ENCODE measurements around the gene ARHGEF26.

The ARHGEF26 gene

DNA sequence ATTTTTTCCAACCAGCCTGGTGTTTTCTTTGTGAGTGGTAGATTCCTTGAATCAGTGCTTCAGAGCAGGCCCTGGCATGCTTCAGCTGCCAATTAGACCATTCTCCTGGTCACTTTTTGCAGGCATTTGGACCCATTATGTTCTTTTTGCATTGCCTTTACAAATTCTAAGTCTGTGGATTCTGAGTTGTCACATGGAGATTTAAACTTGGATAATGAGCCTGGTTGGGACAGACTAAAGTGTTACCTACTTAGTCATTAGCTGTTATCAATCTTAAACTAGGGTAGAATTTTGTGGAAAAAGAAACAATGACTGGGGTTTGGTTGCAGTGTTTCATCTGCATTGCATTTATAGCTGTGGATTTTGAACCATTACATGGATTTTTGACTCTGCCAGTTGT lies 40.6 kb downstream of the ARHGEF26 start:
- in situ Hi-C loops (cut with MboI; ENCODE audit: low pct_unique_long_range_greater_than_20kb, low sequenced_read_pairs, unreplicated experiment): no loop called here
- TF ChIP-seq, protein P1, sequence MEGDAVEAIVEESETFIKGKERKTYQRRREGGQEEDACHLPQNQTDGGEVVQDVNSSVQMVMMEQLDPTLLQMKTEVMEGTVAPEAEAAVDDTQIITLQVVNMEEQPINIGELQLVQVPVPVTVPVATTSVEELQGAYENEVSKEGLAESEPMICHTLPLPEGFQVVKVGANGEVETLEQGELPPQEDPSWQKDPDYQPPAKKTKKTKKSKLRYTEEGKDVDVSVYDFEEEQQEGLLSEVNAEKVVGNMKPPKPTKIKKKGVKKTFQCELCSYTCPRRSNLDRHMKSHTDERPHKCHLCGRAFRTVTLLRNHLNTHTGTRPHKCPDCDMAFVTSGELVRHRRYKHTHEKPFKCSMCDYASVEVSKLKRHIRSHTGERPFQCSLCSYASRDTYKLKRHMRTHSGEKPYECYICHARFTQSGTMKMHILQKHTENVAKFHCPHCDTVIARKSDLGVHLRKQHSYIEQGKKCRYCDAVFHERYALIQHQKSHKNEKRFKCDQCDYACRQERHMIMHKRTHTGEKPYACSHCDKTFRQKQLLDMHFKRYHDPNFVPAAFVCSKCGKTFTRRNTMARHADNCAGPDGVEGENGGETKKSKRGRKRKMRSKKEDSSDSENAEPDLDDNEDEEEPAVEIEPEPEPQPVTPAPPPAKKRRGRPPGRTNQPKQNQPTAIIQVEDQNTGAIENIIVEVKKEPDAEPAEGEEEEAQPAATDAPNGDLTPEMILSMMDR (IDR thresholded peaks at IDR 0.05; ENCODE audit: extremely low read depth, insufficient read depth, missing control alignments): no peak
- DNase-seq (ENCODE audit: low spot score): no peak

DNA sequence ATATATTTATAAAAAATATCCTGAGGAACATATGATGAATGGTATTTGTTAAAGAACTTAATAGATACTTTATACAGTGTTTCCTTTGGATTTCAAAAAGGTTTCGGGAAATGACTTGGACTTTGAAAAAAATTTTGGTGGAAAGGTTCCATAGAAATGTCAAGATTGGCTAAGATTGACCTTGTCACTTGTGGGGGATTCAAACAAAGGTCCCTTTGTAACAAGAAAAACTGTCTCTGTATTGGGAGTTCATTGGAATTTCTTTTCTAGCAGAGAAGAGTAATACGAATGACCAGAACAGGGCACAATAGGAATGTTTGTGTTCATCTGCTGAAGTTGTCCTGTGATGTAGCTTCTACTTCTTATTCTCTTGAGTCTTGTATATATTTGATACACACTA lies 43.2 kb downstream of the ARHGEF26 start:
- in situ Hi-C loops (cut with MboI; ENCODE audit: low pct_unique_long_range_greater_than_20kb, low sequenced_read_pairs, unreplicated experiment): no loop called here
- TF ChIP-seq, protein P1 (IDR thresholded peaks at IDR 0.05; ENCODE audit: extremely low read depth, insufficient read depth, missing control alignments): no peak
- no peak for DNase-seq (ENCODE audit: low spot score)

DNA sequence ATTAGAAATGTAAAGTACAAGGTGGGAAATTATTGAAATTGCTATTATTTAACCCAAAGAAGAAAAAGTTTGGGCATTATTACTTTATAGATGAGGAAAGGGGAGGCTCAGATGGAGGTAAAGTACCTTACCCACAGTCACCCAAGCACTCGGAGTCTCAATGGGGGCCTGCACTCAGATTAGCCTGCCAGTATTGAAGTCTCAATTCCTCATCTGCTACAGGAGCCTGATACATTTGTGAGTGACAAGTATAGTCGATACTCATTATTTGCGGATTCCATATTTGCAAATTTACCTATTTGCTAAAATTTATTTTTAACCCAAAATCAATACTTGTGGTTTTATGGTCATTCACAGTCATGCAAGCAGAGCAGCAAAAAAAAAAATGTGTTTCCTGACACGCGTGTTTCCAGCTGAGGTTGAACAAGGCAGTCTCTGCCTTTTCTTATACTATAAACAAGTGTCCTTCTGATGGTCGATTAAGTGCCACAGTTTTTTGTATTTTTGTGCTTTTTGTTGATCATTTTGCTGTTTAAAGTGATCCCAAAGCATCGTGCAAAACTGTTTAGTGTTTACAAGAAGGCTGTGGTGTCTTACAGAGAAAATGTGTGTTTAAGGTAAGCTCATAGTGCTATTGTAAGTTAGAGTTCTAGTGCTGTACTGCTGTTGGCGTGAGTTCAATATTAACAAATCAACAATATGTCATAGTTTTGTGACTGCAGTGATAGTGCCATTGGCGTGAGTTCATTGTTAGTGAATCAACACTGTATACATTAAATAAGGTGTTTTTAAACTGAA lies 48.0 kb downstream of the ARHGEF26 start:
- in situ Hi-C loops (cut with MboI; ENCODE audit: low pct_unique_long_range_greater_than_20kb, low sequenced_read_pairs, unreplicated experiment): no loop called here
- TF ChIP-seq, protein P1 (IDR thresholded peaks at IDR 0.05; ENCODE audit: extremely low read depth, insufficient read depth, missing control alignments): no peak
- no peak for DNase-seq (ENCODE audit: low spot score)

DNA sequence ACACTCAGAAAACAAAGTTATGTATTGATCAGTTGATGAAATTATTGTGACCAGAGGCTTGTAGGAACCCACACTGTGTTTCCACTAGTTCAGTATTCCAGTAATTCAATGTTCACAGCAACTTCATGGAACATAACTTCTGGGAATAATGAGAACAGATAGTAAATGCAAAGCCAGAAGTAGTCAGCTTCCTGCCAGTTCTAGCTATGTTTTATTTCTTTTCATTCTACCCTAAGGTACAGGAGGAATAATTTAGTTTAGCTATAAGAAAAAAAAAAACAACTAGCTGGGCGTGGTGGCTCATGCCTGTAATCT lies 48.6 kb downstream of the ARHGEF26 start:
- in situ Hi-C loops (cut with MboI; ENCODE audit: low pct_unique_long_range_greater_than_20kb, low sequenced_read_pairs, unreplicated experiment): no loop called here
- DNase-seq (ENCODE audit: low spot score): no peak
- TF ChIP-seq, protein P1 (IDR thresholded peaks at IDR 0.05; ENCODE audit: extremely low read depth, insufficient read depth, missing control alignments): no peak

DNA sequence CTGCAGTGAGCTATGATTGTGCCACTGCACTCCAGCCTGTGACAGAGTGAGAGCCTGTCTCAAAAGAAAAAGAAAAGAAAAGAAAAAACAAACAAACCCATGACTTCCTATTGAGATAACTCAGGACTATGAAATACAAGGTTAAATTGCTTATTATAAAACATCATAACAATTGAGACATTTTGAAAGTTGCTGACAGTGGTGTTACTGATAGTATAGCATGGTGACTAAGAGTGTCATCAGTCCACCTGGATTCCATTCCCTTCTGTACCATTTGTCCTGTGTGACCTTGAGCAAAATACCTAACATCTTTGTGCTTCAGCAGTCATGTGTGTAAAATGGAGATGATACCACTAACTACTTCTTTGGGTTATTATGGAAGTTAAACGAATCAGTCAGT lies 49.1 kb downstream of the ARHGEF26 start:
- in situ Hi-C loops (cut with MboI; ENCODE audit: low pct_unique_long_range_greater_than_20kb, low sequenced_read_pairs, unreplicated experiment): no loop called here
- TF ChIP-seq, protein P1 (IDR thresholded peaks at IDR 0.05; ENCODE audit: extremely low read depth, insufficient read depth, missing control alignments): no peak
- no peak for DNase-seq (ENCODE audit: low spot score)

DNA sequence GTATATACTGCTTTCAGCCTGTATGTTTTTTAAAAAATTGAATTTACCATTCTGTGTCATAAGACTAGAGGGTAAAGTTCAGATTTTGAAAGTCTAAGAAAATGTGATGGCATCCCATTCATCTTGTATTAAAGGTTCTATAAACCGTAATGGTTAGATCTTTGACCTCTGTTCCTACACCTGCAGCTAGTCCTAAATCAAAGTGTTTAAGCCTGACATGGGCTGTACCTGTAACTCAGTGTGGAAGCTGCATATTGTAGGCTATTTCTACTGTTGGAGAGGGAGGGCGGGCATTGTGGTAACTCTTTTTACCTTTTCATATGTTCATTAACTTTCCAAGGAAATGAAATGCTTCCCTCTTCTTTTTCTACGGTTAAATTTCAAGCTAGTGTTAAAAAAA lies 53.9 kb downstream of the ARHGEF26 start:
- DNase-seq (ENCODE audit: low spot score): no peak
- TF ChIP-seq, protein P1 (IDR thresholded peaks at IDR 0.05; ENCODE audit: extremely low read depth, insufficient read depth, missing control alignments): no peak
- in situ Hi-C loops (cut with MboI; ENCODE audit: low pct_unique_long_range_greater_than_20kb, low sequenced_read_pairs, unreplicated experiment): no loop called here
